IPS-18c (cell line): Measurements from ENCODE around the gene CRBN.

ENCODE experiments used
- H3K4me3 ChIP-seq: 2 replicates; pipeline ENCODE4 v1.7.0; 2013; ENCODE audit warnings: low read depth, mild to moderate bottlenecking, low read length, moderate library complexity; ENCODE audit not compliant: insufficient read depth
- H3K9me3 ChIP-seq: one replicate; pipeline ENCODE4 v1.6.1; 2013; ENCODE audit warnings: mild to moderate bottlenecking, low read length, moderate library complexity; ENCODE audit not compliant: control insufficient read depth, insufficient read depth

CRBN gene

GRCh38 chr3:3180456-3180855, 965 bp upstream of the CRBN start:
- Histone ChIP-seq H3K9me3 (no peaks in the 10 kb centered on the region), H3K4me3 (no peak overlapping the region)

DNA sequence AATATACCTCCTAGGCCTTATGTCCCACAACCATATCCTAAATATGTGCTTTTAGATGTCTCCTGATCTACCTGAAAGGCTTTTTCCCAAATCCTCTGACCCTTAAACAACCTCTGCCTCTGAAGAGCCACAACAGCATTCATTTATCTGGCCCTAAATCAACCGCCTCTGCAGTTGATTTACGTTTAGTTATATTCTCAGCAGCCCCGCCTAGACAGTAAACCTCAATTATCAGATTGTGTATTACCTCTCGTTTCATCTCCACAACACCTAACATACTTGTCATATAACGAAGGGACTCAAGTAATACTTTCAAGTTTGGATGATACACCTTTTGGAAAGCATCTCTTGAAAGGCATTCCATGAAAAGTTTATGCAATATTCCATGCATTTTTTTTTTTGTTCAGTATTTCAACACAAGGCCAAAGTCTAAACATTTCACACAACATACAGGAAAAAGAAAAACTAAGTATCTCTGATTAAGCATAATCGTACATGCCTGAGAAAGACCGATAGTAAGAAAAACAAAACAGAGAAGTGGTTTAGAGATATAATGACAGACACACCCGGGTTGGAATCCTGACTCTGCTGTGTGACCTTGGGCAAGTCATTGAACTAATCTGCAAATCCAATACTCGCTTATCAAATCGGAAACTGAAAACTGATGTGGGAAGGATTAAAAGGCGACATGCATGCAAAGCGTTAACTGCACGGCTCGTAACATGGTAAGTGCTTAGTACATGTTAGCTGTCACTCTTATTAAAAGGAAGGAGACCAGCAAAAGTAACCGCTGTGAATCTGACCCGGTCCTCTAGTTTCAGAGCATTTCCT, 778 bp downstream of the CRBN start:
- H3K4me3 ChIP-seq, result peak overlapping the region; percentile 95
- no peaks in the 10 kb centered on the region for H3K9me3 ChIP-seq

GRCh38 chr3:3177861-3178497, 1.5 kb downstream of the CRBN start:
- Histone ChIP-seq H3K4me3 (peak overlapping the region; percentile 26; the same call in 1 of the 2 replicates), H3K9me3 (no peaks in the 10 kb centered on the region)

- no peak overlapping the region for H3K4me3 ChIP-seq
- H3K9me3 ChIP-seq, result no peaks in the 10 kb centered on the region
Measured at GRCh38 chr3:3172627-3173026, 6.9 kb downstream of the CRBN start.

DNA sequence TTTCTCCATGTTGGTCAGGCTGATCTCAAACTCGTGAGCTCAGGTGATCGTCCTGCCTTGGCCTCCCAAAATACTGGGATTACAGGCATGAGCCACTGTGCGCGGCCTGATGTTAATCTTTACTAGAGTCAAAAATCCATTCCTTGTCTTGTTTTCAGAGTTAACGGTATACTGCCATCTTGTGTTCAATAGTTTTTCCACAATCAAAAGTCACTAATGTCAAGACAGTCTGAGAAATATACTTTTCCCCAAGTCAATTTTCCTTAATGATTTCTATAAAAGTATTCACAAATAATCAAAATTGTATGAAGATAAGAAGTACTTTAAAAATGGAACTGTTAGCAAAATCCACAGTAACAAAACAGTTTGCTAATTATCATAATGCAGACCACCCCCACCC, 8.5 kb downstream of the CRBN start:
- no peaks in the 10 kb centered on the region for H3K9me3 ChIP-seq
- no peak overlapping the region for H3K4me3 ChIP-seq

DNA sequence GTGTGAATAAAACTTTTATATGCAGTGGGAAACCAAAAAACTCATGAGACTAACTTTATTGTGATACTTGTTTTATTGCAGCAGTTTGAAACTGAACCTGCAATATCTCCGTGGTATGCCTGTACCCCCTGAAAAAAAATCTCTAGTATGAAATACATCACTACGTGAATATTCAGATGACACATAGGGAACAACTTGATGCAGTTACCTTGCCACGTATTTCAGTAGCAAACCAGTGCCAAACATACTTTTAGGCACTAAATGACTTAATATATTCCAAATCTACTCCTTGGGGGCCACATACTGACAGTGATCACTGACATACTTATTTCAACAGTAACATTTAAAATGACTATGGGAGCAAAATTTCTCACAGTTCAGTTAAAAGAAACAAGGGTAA, 13.8 kb downstream of the CRBN start:
- no peak overlapping the region for H3K4me3 ChIP-seq

GRCh38 chr3:3165241-3165640, 14.2 kb downstream of the CRBN start:
- Histone ChIP-seq H3K4me3 (no peak overlapping the region), H3K9me3 (no peaks in the 10 kb centered on the region)

More for the DNA sequence above, 13.8 kb downstream of the CRBN start:
- no peaks in the 10 kb centered on the region for H3K9me3 ChIP-seq

DNA sequence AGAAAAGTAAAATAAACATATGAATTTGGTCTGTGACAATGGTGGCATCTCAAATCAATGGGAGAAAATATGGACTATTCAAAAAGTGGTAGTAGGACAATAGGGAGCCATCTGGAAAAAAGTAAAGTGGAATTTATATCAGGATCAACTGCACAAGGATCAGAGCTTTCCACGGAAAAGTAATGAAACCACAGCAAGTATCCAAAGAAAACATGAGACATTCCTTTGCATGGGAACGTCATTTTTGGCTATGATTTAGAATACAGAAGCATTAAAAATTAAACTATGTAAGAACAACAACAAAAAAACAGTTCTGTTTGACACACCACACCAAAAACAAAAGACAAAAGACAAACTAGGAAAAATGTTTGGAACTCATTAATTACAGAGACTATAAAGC, 18.7 kb downstream of the CRBN start:
- H3K9me3 ChIP-seq, result no peaks in the 10 kb centered on the region
- no peak overlapping the region for H3K4me3 ChIP-seq

- H3K9me3 ChIP-seq, result no peaks in the 10 kb centered on the region
- no peak overlapping the region for H3K4me3 ChIP-seq
Measured at GRCh38 chr3:3157484-3157883, 22.0 kb downstream of the CRBN start.

DNA sequence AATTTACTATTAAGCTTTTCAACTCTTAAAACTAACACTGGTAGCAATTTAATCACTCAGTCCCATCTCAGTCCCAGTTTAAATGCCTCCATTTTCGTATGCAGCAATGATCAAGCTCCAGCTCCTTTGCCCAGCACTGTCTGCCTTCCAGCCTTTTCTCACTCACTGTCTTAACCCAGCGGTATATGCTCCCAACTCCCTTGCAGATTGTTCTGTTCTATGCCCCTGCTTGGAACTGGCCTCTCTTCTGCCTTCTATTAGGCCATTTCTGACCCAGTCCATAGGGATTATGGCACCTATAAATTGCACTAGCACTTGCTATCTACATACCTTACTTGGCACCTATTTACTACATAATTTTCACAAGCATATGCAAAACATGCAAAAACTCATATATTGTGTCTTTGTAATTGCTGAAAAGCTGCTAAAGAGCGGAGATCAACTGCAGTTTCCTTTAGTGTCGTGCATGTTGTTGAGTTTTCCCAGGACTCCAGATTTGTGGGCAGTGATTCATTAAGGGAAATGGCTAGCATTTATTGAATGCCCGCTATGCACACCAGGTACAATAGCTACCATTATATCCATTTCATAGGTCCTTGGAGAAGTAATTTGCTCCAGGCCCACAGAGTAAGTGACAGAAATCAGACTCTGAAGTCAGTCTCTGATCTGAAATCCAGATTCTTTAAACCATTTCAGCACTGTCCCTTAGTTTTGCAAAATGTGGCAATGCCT, 24.4 kb downstream of the CRBN start:
- Histone ChIP-seq H3K9me3 (no peaks in the 10 kb centered on the region), H3K4me3 (no peak overlapping the region)

- H3K9me3 ChIP-seq, result no peaks in the 10 kb centered on the region
Measured at GRCh38 chr3:3151513-3151912, 28.0 kb downstream of the CRBN start.

DNA sequence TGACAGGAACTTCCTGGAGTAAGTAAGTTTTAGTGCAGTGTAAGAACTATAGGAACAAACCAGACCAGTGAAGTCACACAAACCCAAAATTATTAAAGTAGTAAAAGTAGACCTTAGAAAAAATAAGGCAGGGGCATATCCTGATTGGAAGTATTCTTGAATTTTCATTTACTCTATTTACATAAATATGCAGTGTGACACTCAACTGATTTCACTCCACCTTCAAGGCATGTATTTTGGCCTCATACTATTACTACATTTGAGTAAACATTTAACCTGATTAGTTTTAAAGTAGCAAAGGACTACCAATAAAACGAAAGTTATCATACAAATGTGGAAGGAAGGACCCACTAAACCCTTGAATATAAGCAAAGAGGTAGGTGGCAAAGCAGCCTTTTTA, 29.9 kb downstream of the CRBN start:
- H3K9me3 ChIP-seq, result no peaks in the 10 kb centered on the region
- no peak overlapping the region for H3K4me3 ChIP-seq

More at GRCh38 chr3:3151513-3151912, 28.0 kb downstream of the CRBN start:
- no peak overlapping the region for H3K4me3 ChIP-seq

GRCh38 chr3:3145831-3146230, 33.7 kb downstream of the CRBN start:
- H3K9me3 ChIP-seq, result no peaks in the 10 kb centered on the region

DNA sequence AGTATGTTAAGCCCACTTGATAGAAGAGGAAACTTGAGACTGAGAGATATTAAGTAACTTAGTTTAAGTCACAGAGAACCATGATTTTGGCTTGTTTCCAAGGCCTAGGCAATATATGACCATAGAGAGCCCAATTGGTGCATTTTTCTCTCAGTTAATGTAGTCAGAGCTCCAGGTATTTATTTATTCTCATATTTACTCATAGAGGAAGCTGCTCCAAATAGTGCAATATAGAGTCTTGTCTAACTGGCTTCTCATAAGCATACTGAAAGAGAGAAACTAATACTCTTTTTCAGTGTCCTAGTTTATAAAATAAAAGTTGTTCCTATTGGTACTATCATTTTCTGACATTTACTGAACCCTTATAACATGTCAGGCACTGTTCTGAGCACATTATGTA, 37.6 kb downstream of the CRBN start:
- Histone ChIP-seq H3K4me3 (no peak overlapping the region), H3K9me3 (no peaks in the 10 kb centered on the region)

More at GRCh38 chr3:3145831-3146230, 33.7 kb downstream of the CRBN start:
- H3K4me3 ChIP-seq, result no peak overlapping the region

DNA sequence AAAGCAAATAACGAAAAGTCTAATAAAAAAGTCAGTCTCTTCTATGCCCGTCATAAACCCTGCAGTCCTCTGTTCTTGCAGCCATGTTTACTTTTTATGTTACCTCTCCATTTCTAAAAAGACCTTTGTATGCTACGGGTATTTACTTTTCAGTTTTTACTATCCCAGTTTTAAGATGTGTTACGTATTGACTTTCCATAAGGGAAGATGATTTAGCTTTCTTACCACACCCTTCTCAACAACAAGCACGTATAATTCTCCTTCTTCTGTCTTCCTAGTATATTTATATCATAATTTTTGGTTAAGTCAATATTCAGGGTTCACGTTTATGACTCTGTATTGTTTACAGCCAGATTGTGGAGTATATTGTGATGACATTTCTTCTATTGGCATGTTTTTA, 42.0 kb downstream of the CRBN start:
- no peak overlapping the region for H3K4me3 ChIP-seq
- H3K9me3 ChIP-seq, result no peaks in the 10 kb centered on the region

GRCh38 chr3:3134750-3135448, 44.6 kb downstream of the CRBN start:
- Histone ChIP-seq H3K4me3 (no peak overlapping the region), H3K9me3 (no peaks in the 10 kb centered on the region)

DNA sequence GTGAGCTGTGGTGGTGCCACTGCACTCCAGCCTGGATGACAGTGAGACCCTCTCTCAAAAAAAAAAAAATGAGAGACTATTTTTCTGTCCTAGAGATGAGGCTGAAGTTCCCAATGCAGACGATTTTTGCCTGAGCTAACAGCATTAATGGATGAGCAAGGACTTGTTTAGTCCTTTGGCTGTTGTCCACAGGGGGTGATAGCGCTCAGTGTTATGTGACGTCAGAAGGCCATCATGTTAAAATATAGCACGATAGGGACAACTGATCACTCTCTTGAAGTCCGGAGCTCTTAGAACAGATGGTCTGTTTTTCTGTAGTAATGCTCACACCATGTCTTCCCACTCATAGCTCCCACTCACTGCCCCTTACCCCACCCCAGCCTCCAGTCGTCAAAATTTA, 46.0 kb downstream of the CRBN start:
- H3K4me3 ChIP-seq, result no peak overlapping the region
- H3K9me3 ChIP-seq, result no peaks in the 10 kb centered on the region
